CD14-positive monocyte (primary cell): ENCODE results near the gene OGFOD2. TPM values are rescaled to one million over a fixed set of nuclear protein-coding genes. Genes with fewer than 3 reads are reported as not detected.

Experiments
- DNase-seq, 3 donors: peaks; one replicate each; pipeline ENCODE4 v3.0.0-alpha.2; 2011 to 2022
- H2AFZ ChIP-seq: 2 replicates; pipeline ENCODE4 v1.6.0; 2012; ENCODE audit warnings: mild to moderate bottlenecking, low read depth, low read length, inconsistent platforms; ENCODE audit not compliant: insufficient read depth, poor library complexity, severe bottlenecking
- H3K27ac ChIP-seq, 2 donors: 1 replicate in 1 of 2; 2 replicates in 1 of 2; pipeline ENCODE4 v1.5.1; 2012 to 2013; ENCODE audit warnings: low read length in 2 of 2, control low read depth in 1 of 2, inconsistent platforms in 1 of 2, low read depth in 1 of 2, mild to moderate bottlenecking in 1 of 2
- H3K27me3 ChIP-seq, 2 donors: one replicate each; pipeline versions ENCODE4 v1.6.0 to v1.6.1; 2011 to 2013; ENCODE audit warnings: low read length in 2 of 2; ENCODE audit not compliant: control insufficient read depth in 2 of 2, insufficient read depth in 2 of 2
- H3K36me3 ChIP-seq, 2 donors: replicated peaks in 1 of 2; 1 replicate in 1 of 2; 2 replicates in 1 of 2; pipeline versions ENCODE4 v1.5.1 to v1.6.1; 2012 to 2013; ENCODE audit warnings: low read length in 2 of 2, control low read depth in 1 of 2, inconsistent platforms in 1 of 2, mild to moderate bottlenecking in 1 of 2; ENCODE audit not compliant: insufficient read depth in 2 of 2, control insufficient read depth in 1 of 2
- H3K4me1 ChIP-seq, 2 donors: 1 replicate in 1 of 2; 2 replicates in 1 of 2; pipeline versions ENCODE4 v1.5.1 to v1.6.1; 2012 to 2013; ENCODE audit warnings: low read length in 2 of 2, control low read depth in 1 of 2, inconsistent platforms in 1 of 2, mild to moderate bottlenecking in 1 of 2, moderate library complexity in 1 of 2; ENCODE audit not compliant: insufficient read depth in 2 of 2, control insufficient read depth in 1 of 2
- H3K4me2 ChIP-seq: replicated peaks from 2 replicates; pipeline ENCODE3; 2012; ENCODE audit warnings: low read length, moderate library complexity, mild to moderate bottlenecking; ENCODE audit not compliant: poor library complexity, severe bottlenecking; ENCODE audit errors: extremely low read depth
- H3K4me3 ChIP-seq, 3 experiments: fragments of 200-600 bp in 1 of 3; sonication (generic) in 1 of 3; replicated peaks in 1 of 3; 1 replicate in 2 of 3; 2 replicates in 1 of 3; pipeline ENCODE4 v1.5.1; 2011 to 2013; ENCODE audit warnings: low read length in 3 of 3, mild to moderate bottlenecking in 3 of 3, control low read depth in 2 of 3, low read depth in 2 of 3, inconsistent platforms in 1 of 3, moderate library complexity in 1 of 3
- H3K79me2 ChIP-seq: 2 replicates; pipeline ENCODE4 v1.6.0; 2012; ENCODE audit warnings: mild to moderate bottlenecking, control low read depth, inconsistent platforms, low read length, moderate library complexity; ENCODE audit not compliant: insufficient read depth
- H3K9ac ChIP-seq: 2 replicates; pipeline ENCODE4 v1.6.0; 2017; ENCODE audit warnings: low read length, mild to moderate bottlenecking; ENCODE audit not compliant: insufficient read depth, poor library complexity, severe bottlenecking
- H3K9me3 ChIP-seq, 2 donors: replicated peaks in 1 of 2; 1 replicate in 1 of 2; 2 replicates in 1 of 2; pipeline versions ENCODE4 v1.5.1 to v1.6.1; 2012 to 2013; ENCODE audit warnings: low read length in 2 of 2, control low read depth in 1 of 2; ENCODE audit not compliant: control insufficient read depth in 1 of 2, insufficient read depth in 1 of 2
- H4K20me1 ChIP-seq: 2 replicates; pipeline ENCODE4 v1.6.0; 2012; ENCODE audit warnings: mild to moderate bottlenecking, low read length, control low read depth, moderate library complexity; ENCODE audit not compliant: insufficient read depth
- H3K27ac Mint-ChIP-seq, 7 donors: one replicate each; pipeline ENCODE4 v1.8.0; 2020; ENCODE audit warnings: mild to moderate bottlenecking in 7 of 7, mixed read lengths in 7 of 7, moderate library complexity in 6 of 7, inconsistent platforms in 2 of 7
- H3K27me3 Mint-ChIP-seq, 3 donors: one replicate each; pipeline ENCODE4 v1.8.0; 2021 to 2022; ENCODE audit warnings: low read depth in 3 of 3, mild to moderate bottlenecking in 3 of 3, mixed read lengths in 3 of 3, moderate library complexity in 3 of 3, inconsistent platforms in 1 of 3
- H3K36me3 Mint-ChIP-seq, 2 donors: one replicate each; pipeline ENCODE4 v1.8.0; 2020; ENCODE audit warnings: mixed read lengths in 2 of 2, inconsistent platforms in 1 of 2, mild to moderate bottlenecking in 1 of 2
- H3K4me1 Mint-ChIP-seq: one replicate; pipeline ENCODE4 v1.8.0; 2020; ENCODE audit warnings: mild to moderate bottlenecking, mixed read lengths
- H3K4me3 Mint-ChIP-seq, 2 donors: one replicate each; pipeline ENCODE4 v1.8.0; 2020; ENCODE audit warnings: mild to moderate bottlenecking in 2 of 2, mixed read lengths in 2 of 2, moderate library complexity in 1 of 2
- H3K9me3 Mint-ChIP-seq, 7 donors: one replicate each; pipeline ENCODE4 v1.8.0; 2020 to 2022; ENCODE audit warnings: mixed read lengths in 7 of 7, mild to moderate bottlenecking in 6 of 7, moderate library complexity in 6 of 7, inconsistent platforms in 2 of 7
- WGBS: methylation state at CpG from one replicate; pipeline ENCODE4 v1.1.5; 2013; ENCODE audit warnings: missing lambda C conversion rate; ENCODE audit not compliant: insufficient coverage; 5-methylcytosine and 5-hydroxymethylcytosine counted together
- intact Hi-C, 2 donors: fragments of 100-400 bp; cut with micrococcal nuclease; formaldehyde crosslinking; loops; one replicate each; pipeline versions ENCODE4 v1.15.0 to v1.15.1; 2023
- polyA minus RNA-seq: library from RNA; depleted of rRNA, polyadenylated mRNA; stranded (reverse); fragments of >200 nt; gene quantifications from 2 replicates; pipeline ENCODE4 v1.2.3, GENCODE V29; 2012
- polyA plus RNA-seq, 3 donors: library from polyadenylated mRNA; depleted of rRNA in 1 of 3; unstranded in 2 of 3; stranded (reverse) in 1 of 3; fragments of 300-500 nt in 2 of 3; fragments of >200 nt in 1 of 3; fragmentation: Illumina TruSeq in 2 of 3; gene quantifications; 1 replicate in 2 of 3; 2 replicates in 1 of 3; pipeline ENCODE4 v1.2.3, GENCODE V29; 2012 to 2021
- total RNA-seq, 12 experiments: library from RNA in 1 of 12; stranded (reverse) in 1 of 12; fragments of 120-200 nt in 1 of 12; gene quantifications; one replicate each; pipeline ENCODE4 v1.2.4 and lab custom pipeline; 2013 to 2026; ENCODE audit warnings: mixed read lengths in 6 of 12, inconsistent platforms in 1 of 12
- TF ChIP-seq, protein P1 (sequence below): fragments of 200-600 bp; IDR thresholded peaks from one replicate; pipeline ENCODE4 v1.8.0; 2022; ENCODE audit warnings: antibody characterized with exemption, mild to moderate bottlenecking

The OGFOD2 gene
- total RNA-seq (2013) = 9.4 TPM
- polyA plus RNA-seq (10 to 100 TPM; 13.0 to 30.3 (median 13.6) TPM), polyA minus RNA-seq (9.7 and 15.9 TPM in 2 replicates), total RNA-seq (lab: John Stamatoyannopoulos, UW) (0.30 to 3.5 (median 1.7) reads per million in 11 experiments)

DNA sequence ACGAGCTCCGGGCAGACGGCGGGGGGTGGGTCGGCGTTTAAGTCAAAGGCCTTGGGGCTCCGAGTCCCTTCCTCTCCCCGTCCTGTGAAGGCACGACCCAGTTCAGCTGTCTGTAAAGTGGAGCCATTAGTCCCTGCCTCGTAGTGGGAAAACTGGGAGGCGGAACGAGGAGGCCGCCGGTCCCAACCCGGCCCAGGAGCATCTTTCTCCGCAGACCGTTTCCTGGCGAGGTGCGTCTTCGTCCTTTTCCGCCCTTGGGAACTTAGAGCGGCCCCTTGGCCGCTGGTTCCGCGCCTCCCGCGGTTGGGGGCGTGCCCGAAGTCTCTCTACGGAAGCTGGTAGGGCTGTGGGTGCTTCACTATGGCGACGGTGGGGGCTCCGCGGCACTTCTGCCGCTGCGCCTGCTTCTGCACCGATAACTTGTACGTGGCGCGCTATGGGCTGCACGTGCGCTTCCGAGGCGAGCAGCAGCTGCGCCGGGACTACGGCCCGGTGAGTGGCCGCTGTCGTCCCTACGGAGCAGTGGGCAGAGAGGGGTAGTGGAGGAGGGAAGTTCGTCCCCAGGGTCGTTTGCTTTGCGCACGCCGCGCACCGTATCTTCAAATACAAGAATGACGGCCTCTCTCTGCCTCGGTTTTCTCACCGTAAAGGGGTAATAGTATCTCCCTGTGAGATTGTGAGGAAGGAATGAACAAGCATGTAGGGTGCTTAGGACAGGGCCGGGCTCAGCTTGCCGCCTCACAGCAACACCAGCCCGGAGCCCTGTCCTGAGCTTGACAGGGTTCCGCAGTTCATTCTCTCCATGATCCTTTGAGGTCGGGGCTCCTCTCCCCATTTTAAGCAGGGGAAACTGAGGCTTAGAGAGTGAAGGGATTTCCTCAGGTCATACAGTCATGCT, at the start of gene OGFOD2:
OGFOD2 (plus strand) TSS at position 353 of the 898 bp plus-strand sequence; CDS start at position 361, 8 bp downstream.
- H3K36me3 Mint-ChIP-seq = peaks cover 4 to 10% of the 10 kb centered on the region in 2 donors
- H3K9ac ChIP-seq = peak within 1 kb of the TSS; percentile 96
- no peaks in the 10 kb centered on the region for H3K27me3 ChIP-seq
- peak within 1 kb of the TSS; percentile 99 for H2AFZ ChIP-seq
- H3K36me3 ChIP-seq = peaks cover 5 to 12% of the 10 kb centered on the region in 2 donors
- H3K4me1 ChIP-seq = peaks cover 35 to 41% of the 10 kb centered on the region in 2 donors
- peaks cover 34% of the 10 kb centered on the region for H3K4me1 Mint-ChIP-seq
- H3K79me2 ChIP-seq = peaks cover 47% of the 10 kb centered on the region
- no peaks in the 10 kb centered on the region for H3K27me3 Mint-ChIP-seq
- H3K4me3 ChIP-seq = peak within 1 kb of the TSS; percentile 62 to 99 (median 84)
- peaks cover 13% of the 10 kb centered on the region for H4K20me1 ChIP-seq
- peak within 1 kb of the TSS; percentile 97 for H3K4me3 Mint-ChIP-seq
- under 1% methylated on average over 52 of the region's 66 CpGs for WGBS
- H3K9me3 Mint-ChIP-seq = no peaks in the 10 kb centered on the region
- DNase-seq = peak; percentile 86 to 91 (median 88)
- peak within 1 kb of the TSS; percentile 97 to 100 (median 99) for H3K27ac Mint-ChIP-seq
- intact Hi-C loops = loop anchor here (5.0 to 10.0 kb wide), 3 partner anchors 257 to 390 kb away; partner anchors contain the start of genes MPHOSPH9 (in 2 of the 2), MTRFR (in 2 of the 2) and SBNO1 (in 1 of the 2)
- no peaks in the 10 kb centered on the region for H3K9me3 ChIP-seq
- TF ChIP-seq, protein P1, sequence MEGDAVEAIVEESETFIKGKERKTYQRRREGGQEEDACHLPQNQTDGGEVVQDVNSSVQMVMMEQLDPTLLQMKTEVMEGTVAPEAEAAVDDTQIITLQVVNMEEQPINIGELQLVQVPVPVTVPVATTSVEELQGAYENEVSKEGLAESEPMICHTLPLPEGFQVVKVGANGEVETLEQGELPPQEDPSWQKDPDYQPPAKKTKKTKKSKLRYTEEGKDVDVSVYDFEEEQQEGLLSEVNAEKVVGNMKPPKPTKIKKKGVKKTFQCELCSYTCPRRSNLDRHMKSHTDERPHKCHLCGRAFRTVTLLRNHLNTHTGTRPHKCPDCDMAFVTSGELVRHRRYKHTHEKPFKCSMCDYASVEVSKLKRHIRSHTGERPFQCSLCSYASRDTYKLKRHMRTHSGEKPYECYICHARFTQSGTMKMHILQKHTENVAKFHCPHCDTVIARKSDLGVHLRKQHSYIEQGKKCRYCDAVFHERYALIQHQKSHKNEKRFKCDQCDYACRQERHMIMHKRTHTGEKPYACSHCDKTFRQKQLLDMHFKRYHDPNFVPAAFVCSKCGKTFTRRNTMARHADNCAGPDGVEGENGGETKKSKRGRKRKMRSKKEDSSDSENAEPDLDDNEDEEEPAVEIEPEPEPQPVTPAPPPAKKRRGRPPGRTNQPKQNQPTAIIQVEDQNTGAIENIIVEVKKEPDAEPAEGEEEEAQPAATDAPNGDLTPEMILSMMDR = no peak
- peak within 1 kb of the TSS; percentile 99 for H3K4me2 ChIP-seq
- H3K27ac ChIP-seq = peak within 1 kb of the TSS; percentile 94 to 97

GRCh38 chr12:122927756-122928403, 47.2 kb upstream of the OGFOD2 start:
- Histone ChIP-seq H3K4me2 (no peak overlapping the region), H3K27me3 (no peaks in the 10 kb centered on the region), H3K4me1 (peaks cover 16 to 26% of the 10 kb centered on the region in 2 donors), H3K79me2 (no peaks in the 10 kb centered on the region), H3K9ac (no peak overlapping the region), H3K9me3 (no peaks in the 10 kb centered on the region), H2AFZ (no peak overlapping the region), H3K36me3 (no peaks in the 10 kb centered on the region), H3K4me3 (peak overlapping the region in 1 of 3 experiments; percentile 18), H4K20me1 (no peaks in the 10 kb centered on the region), H3K27ac (no peak overlapping the region)
- peak overlapping the region in 1 of 2 donors; percentile 61 for H3K4me3 Mint-ChIP-seq
- H3K36me3 Mint-ChIP-seq = no peaks in the 10 kb centered on the region
- intact Hi-C loops = no loop called here
- TF ChIP-seq, protein P1 = no peak
- peaks cover 0 to 1% (median 0%) of the 10 kb centered on the region in 3 donors for H3K27me3 Mint-ChIP-seq
- peaks cover 0 to 1% (median 0%) of the 10 kb centered on the region in 7 donors for H3K9me3 Mint-ChIP-seq
- H3K27ac Mint-ChIP-seq = peak overlapping the region; percentile 42 to 83 (median 64)
- H3K4me1 Mint-ChIP-seq = peaks cover 19% of the 10 kb centered on the region
- 19% methylated on average over 5 of the region's 11 CpGs for WGBS
- peak in 2 of 3 donors; percentile 27 to 56 for DNase-seq
